DND-41 (cell line): ENCODE data around the gene SGMS1.

ENCODE experiments used
- ATAC-seq: fragments of 200-7000 bp; cut with Tn5 transposase; 3 replicates; pipeline ENCODE4 v1.9.1; 2021; ENCODE audit warnings: low read depth; ENCODE audit not compliant: insufficient read depth
- DNase-seq: peaks from one replicate; pipeline ENCODE4 v3.0.0-alpha.2; 2020
- H2AFZ ChIP-seq: 2 replicates; pipeline ENCODE4 v1.6.0; 2012; ENCODE audit warnings: low read depth, low read length
- H3K27ac ChIP-seq: 2 replicates; pipeline ENCODE4 v1.5.1; 2012; ENCODE audit warnings: low read length, inconsistent platforms
- H3K27me3 ChIP-seq: fragments of 200-600 bp; sonication (generic); 2 replicates; pipeline ENCODE4 v1.6.0; 2012; ENCODE audit warnings: low read length, mild to moderate bottlenecking, inconsistent platforms; ENCODE audit not compliant: insufficient read depth, poor library complexity
- H3K36me3 ChIP-seq: 2 replicates; pipeline ENCODE4 v1.5.1; 2012; ENCODE audit warnings: low read length, inconsistent platforms; ENCODE audit not compliant: insufficient read depth
- H3K4me1 ChIP-seq: 2 replicates; pipeline ENCODE4 v1.5.1; 2012; ENCODE audit warnings: mild to moderate bottlenecking, low read length; ENCODE audit not compliant: insufficient read depth
- H3K4me2 ChIP-seq: 2 replicates; pipeline ENCODE4 v1.6.0; 2012; ENCODE audit warnings: mild to moderate bottlenecking, moderate library complexity, low read length, inconsistent platforms; ENCODE audit not compliant: insufficient read depth
- H3K4me3 ChIP-seq, 2 experiments: fragments of 200-600 bp in 1 of 2; shearing (Covaris generic) in 1 of 2; 2 replicates each; pipeline ENCODE4 v1.5.1; 2012 to 2016; ENCODE audit warnings: inconsistent platforms in 2 of 2, low read length in 2 of 2, mild to moderate bottlenecking in 2 of 2, low read depth in 1 of 2, moderate library complexity in 1 of 2
- H3K79me2 ChIP-seq: 2 replicates; pipeline ENCODE4 v1.6.0; 2012; ENCODE audit warnings: low read length, inconsistent platforms; ENCODE audit not compliant: insufficient read depth
- H3K9ac ChIP-seq: 2 replicates; pipeline ENCODE4 v1.6.0; 2012; ENCODE audit warnings: low read depth, mild to moderate bottlenecking, inconsistent platforms, low read length, moderate library complexity
- H3K9me3 ChIP-seq: 2 replicates; pipeline ENCODE4 v1.5.1; 2012; ENCODE audit warnings: low read length, moderate library complexity, mild to moderate bottlenecking, inconsistent platforms; ENCODE audit not compliant: insufficient read depth, severe bottlenecking
- H4K20me1 ChIP-seq: 2 replicates; pipeline ENCODE4 v1.6.0; 2012; ENCODE audit warnings: low read length; ENCODE audit not compliant: insufficient read depth
- EZH2 ChIP-seq: IDR thresholded peaks from 3 replicates; pipeline ENCODE4 v1.6.1; 2012; ENCODE audit warnings: borderline replicate concordance, low read depth, mild to moderate bottlenecking, moderate library complexity, low read length, inconsistent platforms; ENCODE audit not compliant: severe bottlenecking
- TF ChIP-seq, protein P1 (sequence below): IDR thresholded peaks from 2 replicates; pipeline ENCODE4 v1.5.1; 2012; ENCODE audit warnings: borderline replicate concordance, low read length, moderate library complexity, mild to moderate bottlenecking; ENCODE audit not compliant: poor library complexity, severe bottlenecking; ENCODE audit errors: extremely low read depth

The SGMS1 gene

DNA sequence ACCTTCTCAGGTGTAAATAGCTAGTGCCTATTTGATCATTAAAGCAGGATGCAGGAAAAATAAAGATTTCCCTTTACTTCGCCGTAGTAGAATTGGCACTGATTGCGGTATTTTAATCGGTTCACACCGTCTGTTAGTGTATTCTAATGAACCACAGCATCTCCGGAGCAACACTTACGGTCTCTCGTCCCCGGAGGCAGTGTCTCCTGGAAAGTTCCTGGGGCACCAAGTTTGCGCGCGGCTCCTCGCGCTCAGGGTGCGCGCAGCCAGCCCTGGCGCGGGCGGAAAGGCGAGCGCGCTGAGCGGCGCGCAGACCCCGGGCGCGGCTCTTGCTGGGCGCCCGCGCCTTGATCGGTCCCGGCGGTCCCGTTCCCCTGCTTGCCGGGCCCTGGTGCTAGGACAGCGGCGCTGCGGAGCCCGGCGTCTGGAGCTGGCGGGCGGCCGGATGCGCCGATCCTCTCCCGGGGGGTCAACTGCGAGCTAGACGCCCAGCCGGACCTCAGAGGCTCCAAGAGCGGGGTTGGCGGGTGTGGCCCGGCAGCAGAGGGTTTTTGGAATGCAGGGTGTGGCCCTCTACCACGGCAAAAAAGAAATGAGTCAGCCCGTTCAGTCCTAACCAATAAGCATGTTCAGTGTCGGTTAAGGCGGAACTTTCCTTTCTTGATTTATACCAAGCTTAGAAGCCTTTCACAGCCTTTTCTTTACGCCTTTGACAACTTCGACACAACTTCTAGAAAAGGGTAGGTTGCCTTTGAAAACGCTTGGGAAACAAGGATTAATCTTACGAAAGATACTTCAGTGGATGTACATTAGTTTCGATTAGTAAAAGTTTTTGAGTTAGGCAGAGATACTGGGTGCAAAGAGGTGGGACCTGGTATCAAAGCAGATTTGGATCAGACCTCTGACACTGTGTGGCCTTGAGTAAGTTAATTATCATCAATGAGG is 205.6 kb downstream of the SGMS1 start:
- no peaks in the 10 kb centered on the region for H4K20me1 ChIP-seq
- H3K4me1 ChIP-seq, result no peaks in the 10 kb centered on the region
- H3K27ac ChIP-seq, result no peak overlapping the region
- H3K9me3 ChIP-seq, result no peaks in the 10 kb centered on the region
- no peaks in the 10 kb centered on the region for H3K79me2 ChIP-seq
- DNase-seq (no peak), ATAC-seq (no peak)
- H3K36me3 ChIP-seq, result no peaks in the 10 kb centered on the region
- H3K4me2 ChIP-seq, result no peak overlapping the region
- TF ChIP-seq, protein P1, sequence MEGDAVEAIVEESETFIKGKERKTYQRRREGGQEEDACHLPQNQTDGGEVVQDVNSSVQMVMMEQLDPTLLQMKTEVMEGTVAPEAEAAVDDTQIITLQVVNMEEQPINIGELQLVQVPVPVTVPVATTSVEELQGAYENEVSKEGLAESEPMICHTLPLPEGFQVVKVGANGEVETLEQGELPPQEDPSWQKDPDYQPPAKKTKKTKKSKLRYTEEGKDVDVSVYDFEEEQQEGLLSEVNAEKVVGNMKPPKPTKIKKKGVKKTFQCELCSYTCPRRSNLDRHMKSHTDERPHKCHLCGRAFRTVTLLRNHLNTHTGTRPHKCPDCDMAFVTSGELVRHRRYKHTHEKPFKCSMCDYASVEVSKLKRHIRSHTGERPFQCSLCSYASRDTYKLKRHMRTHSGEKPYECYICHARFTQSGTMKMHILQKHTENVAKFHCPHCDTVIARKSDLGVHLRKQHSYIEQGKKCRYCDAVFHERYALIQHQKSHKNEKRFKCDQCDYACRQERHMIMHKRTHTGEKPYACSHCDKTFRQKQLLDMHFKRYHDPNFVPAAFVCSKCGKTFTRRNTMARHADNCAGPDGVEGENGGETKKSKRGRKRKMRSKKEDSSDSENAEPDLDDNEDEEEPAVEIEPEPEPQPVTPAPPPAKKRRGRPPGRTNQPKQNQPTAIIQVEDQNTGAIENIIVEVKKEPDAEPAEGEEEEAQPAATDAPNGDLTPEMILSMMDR, result no peak
- no peak overlapping the region for H3K4me3 ChIP-seq
- no peak overlapping the region for H2AFZ ChIP-seq
- H3K27me3 ChIP-seq, result no peaks in the 10 kb centered on the region
- no peak overlapping the region for H3K9ac ChIP-seq

GRCh38 chr10:50417486-50417885 is 206.3 kb downstream of the SGMS1 start:
- ATAC-seq, result no peak
- Histone ChIP-seq H3K27ac (no peak overlapping the region), H3K79me2 (no peaks in the 10 kb centered on the region), H3K36me3 (no peaks in the 10 kb centered on the region), H3K4me1 (no peaks in the 10 kb centered on the region), H3K4me2 (no peak overlapping the region), H3K9ac (no peak overlapping the region), H3K27me3 (no peaks in the 10 kb centered on the region), H3K9me3 (no peaks in the 10 kb centered on the region), H3K4me3 (no peak overlapping the region), H2AFZ (no peak overlapping the region), H4K20me1 (no peaks in the 10 kb centered on the region)
- no peak for DNase-seq
- TF ChIP-seq, protein P1, result no peak
- TF ChIP-seq EZH2, result no peak

GRCh38 chr10:50416881-50417280 is 206.9 kb downstream of the SGMS1 start:
- Histone ChIP-seq H3K27ac (no peak overlapping the region), H3K36me3 (no peaks in the 10 kb centered on the region), H3K9ac (no peak overlapping the region), H4K20me1 (no peaks in the 10 kb centered on the region), H2AFZ (no peak overlapping the region), H3K4me2 (no peak overlapping the region), H3K4me1 (no peaks in the 10 kb centered on the region), H3K4me3 (no peak overlapping the region), H3K79me2 (no peaks in the 10 kb centered on the region), H3K9me3 (no peaks in the 10 kb centered on the region), H3K27me3 (no peaks in the 10 kb centered on the region)
- ATAC-seq, result no peak
- TF ChIP-seq, protein P1, result no peak
- TF ChIP-seq EZH2, result no peak
- no peak for DNase-seq
